NCI-H748 (cell line): ENCODE measurements around the gene SMAD5.

Experiments used
- DNase-seq: peaks from one replicate; lab custom pipeline; 2025; ENCODE audit not compliant: unreplicated experiment; lab: John Stamatoyannopoulos, UW

SMAD5 gene

GRCh38 chr5:136212252-136212721 is 79.6 kb downstream of the SMAD5 start:
- DNase-seq: peak; percentile 60

GRCh38 chr5:136213919-136214493 is 81.4 kb downstream of the SMAD5 start:
- DNase-seq: no peak

- no peak for DNase-seq
Observed at GRCh38 chr5:136215812-136216211, 83.2 kb downstream of the SMAD5 start.

- no peak for DNase-seq
Observed at GRCh38 chr5:136216230-136216629, 83.6 kb downstream of the SMAD5 start.

GRCh38 chr5:136221340-136221739 is 88.7 kb downstream of the SMAD5 start:
- no peak for DNase-seq

- no peak for DNase-seq
Observed at GRCh38 chr5:136222580-136223235, 90.1 kb downstream of the SMAD5 start.

- DNase-seq: no peak
Observed at GRCh38 chr5:136225796-136226195, 93.2 kb downstream of the SMAD5 start.

- no peak for DNase-seq
Observed at GRCh38 chr5:136226401-136226800, 93.8 kb downstream of the SMAD5 start.

GRCh38 chr5:136228136-136228757 is 95.6 kb downstream of the SMAD5 start:
- DNase-seq: no peak

- no peak for DNase-seq
Observed at GRCh38 chr5:136230176-136230575, 97.5 kb downstream of the SMAD5 start.

- DNase-seq: no peak
Observed at GRCh38 chr5:136232316-136232715, 99.7 kb downstream of the SMAD5 start.
